HepG2 (cell line): ENCODE data around the gene CDCA5. TPM values are rescaled to one million over a fixed set of nuclear protein-coding genes. Genes with fewer than 3 reads are reported as not detected.

ENCODE experiments used
- CEBPB ChIP-seq: IDR thresholded peaks from 2 replicates; pipeline ENCODE4 v1.6.1; 2011; ENCODE audit warnings: low read depth, low read length, improper control_type of control experiment, borderline replicate concordance
- FOXC1 ChIP-seq: sonication (generic); formaldehyde crosslinking; IDR thresholded peaks from 2 replicates; pipeline ENCODE4 v1.8.0; 2022; ENCODE audit warnings: mild to moderate bottlenecking, missing genetic modification reagents, borderline replicate concordance
- GABPB1 ChIP-seq: IDR thresholded peaks from 2 replicates; pipeline ENCODE4 v1.6.1; 2016; ENCODE audit warnings: mild to moderate bottlenecking, missing genetic modification reagents, moderate library complexity, missing compliant biosample characterization
- KDM2A ChIP-seq: sonication (generic); formaldehyde crosslinking; IDR thresholded peaks from 2 replicates; pipeline ENCODE4 v1.4.0; 2020; ENCODE audit warnings: low read depth, missing genetic modification reagents, borderline replicate concordance
- MED1 ChIP-seq: sonication (generic); formaldehyde crosslinking; IDR thresholded peaks from 2 replicates; pipeline ENCODE4 v1.4.0; 2020; ENCODE audit warnings: missing genetic modification reagents
- POLR2G ChIP-seq: fragments of 200-400 bp; formaldehyde crosslinking; IDR thresholded peaks from 2 replicates; pipeline ENCODE4 v1.6.1; 2018; ENCODE audit warnings: mild to moderate bottlenecking, low read depth, low read length, moderate library complexity
- RAD21 ChIP-seq: fragments of 450-650 bp; formaldehyde crosslinking; IDR thresholded peaks from 2 replicates; pipeline ENCODE4 v1.5.0; 2020; ENCODE audit warnings: mild to moderate bottlenecking
- SETDB1 ChIP-seq: sonication (generic); formaldehyde crosslinking; IDR thresholded peaks from 2 replicates; pipeline ENCODE4 v1.5.1; 2020; ENCODE audit warnings: missing genetic modification reagents, mild to moderate bottlenecking, borderline replicate concordance
- SIN3A ChIP-seq: IDR thresholded peaks from 2 replicates; pipeline ENCODE4 v1.6.1; 2011; ENCODE audit warnings: low read depth, mild to moderate bottlenecking, control low read depth, low read length, borderline replicate concordance
- STAG1 ChIP-seq: sonication (generic); formaldehyde crosslinking; IDR thresholded peaks from 2 replicates; pipeline ENCODE4 v1.4.0; 2020; ENCODE audit warnings: missing genetic modification reagents
- YY1 ChIP-seq: IDR thresholded peaks from 2 replicates; pipeline ENCODE4 v1.6.1; 2011; ENCODE audit warnings: low read length, low read depth, moderate library complexity, mild to moderate bottlenecking; ENCODE audit not compliant: insufficient read depth, insufficient replicate concordance
- ZFP90 ChIP-seq: sonication (generic); formaldehyde crosslinking; IDR thresholded peaks from 2 replicates; pipeline ENCODE4 v1.8.0; 2022; ENCODE audit warnings: missing genetic modification reagents, mild to moderate bottlenecking, inconsistent platforms, borderline replicate concordance
- ZFY ChIP-seq: sonication (generic); formaldehyde crosslinking; IDR thresholded peaks from 2 replicates; pipeline ENCODE4 v1.4.0; 2020; ENCODE audit warnings: missing genetic modification reagents
- ZNF282 ChIP-seq: fragments of 450-650 bp; IDR thresholded peaks from 2 replicates; pipeline ENCODE4 v1.6.1; 2018; ENCODE audit not compliant: partially characterized antibody
- ZNF329 ChIP-seq: sonication (generic); formaldehyde crosslinking; IDR thresholded peaks from 2 replicates; pipeline ENCODE4 v1.9.0; 2021; ENCODE audit warnings: low read depth, mild to moderate bottlenecking, missing genetic modification reagents
- polyA plus RNA-seq, 8 experiments: library from polyadenylated mRNA; depleted of rRNA in 3 of 8; stranded (reverse) in 7 of 8; unstranded in 1 of 8; fragments of >200 nt; fragmentation: Illumina TruSeq in 4 of 8; extraction: Trizol in 4 of 8; gene quantifications; 2 replicates each; pipeline versions ENCODE4 v1.2.1 to v1.2.3, GENCODE V29; 2011 to 2016; ENCODE audit warnings: low read depth in 4 of 8, missing spikeins in 1 of 8, mixed read lengths in 1 of 8; ENCODE audit not compliant: insufficient read depth in 1 of 8
- total RNA-seq, 5 experiments: library from RNA; depleted of rRNA; stranded (reverse); fragments of >200 nt; fragmentation: Illumina TruSeq; extraction: Trizol; gene quantifications; 2 replicates each; pipeline ENCODE4 v1.2.3, GENCODE V29; 2016; ENCODE audit warnings: low read depth in 1 of 5
- TF ChIP-seq, protein P1 (sequence below): sonication (generic); formaldehyde crosslinking; IDR thresholded peaks from 2 replicates; pipeline ENCODE4 v1.4.0; 2020; ENCODE audit warnings: missing genetic modification reagents
- TF ChIP-seq, protein P2 (sequence below): sonication (generic); formaldehyde crosslinking; IDR thresholded peaks from 2 replicates; pipeline ENCODE4 v1.9.0; 2021; ENCODE audit warnings: missing genetic modification reagents, mild to moderate bottlenecking, borderline replicate concordance
- TF ChIP-seq, protein P3 (sequence below): sonication (generic); formaldehyde crosslinking; IDR thresholded peaks from 2 replicates; pipeline ENCODE4 v1.5.1; 2020; ENCODE audit warnings: mild to moderate bottlenecking, missing genetic modification reagents, moderate library complexity
- TF ChIP-seq, protein P4 (sequence below): sonication (generic); formaldehyde crosslinking; IDR thresholded peaks from 2 replicates; pipeline ENCODE4 v1.5.1; 2020; ENCODE audit warnings: missing genetic modification reagents, mild to moderate bottlenecking, borderline replicate concordance
- TF ChIP-seq, protein P5 (sequence below): sonication (generic); formaldehyde crosslinking; IDR thresholded peaks from 2 replicates; pipeline ENCODE4 v1.5.0; 2020; ENCODE audit warnings: mild to moderate bottlenecking, missing genetic modification reagents, borderline replicate concordance

CDCA5 gene
- total and polyA plus RNA-seq, 2 of the 13 experiments (the other 11 are each of a cell fraction or from before 2014, with no cell fraction given): 13.5 to 50.6 TPM

DNA sequence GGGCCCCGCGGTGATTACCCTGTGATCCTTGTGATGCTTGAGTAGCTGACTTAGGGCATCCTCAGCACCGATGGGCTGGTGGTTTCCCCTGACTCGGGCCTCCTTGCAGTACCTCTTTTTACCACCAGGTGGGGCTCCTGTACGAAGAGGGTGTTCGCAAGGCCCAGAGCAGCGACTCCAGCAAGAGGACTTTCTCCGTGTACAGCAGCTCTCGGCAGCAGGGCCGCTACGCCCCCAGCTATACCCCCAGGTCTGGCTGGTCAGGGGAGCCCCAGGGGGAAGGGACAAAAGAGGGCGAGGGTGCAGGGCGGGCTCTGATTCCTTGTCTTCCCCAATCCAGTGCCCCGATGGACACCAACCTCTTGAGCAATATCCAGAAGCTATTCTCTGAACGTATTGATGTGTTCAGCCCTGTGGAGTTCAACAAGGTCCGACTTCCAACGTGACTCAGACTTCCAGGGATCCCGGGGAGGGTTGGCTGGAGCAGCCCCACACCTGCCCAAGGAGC lies 26.6 kb upstream of the CDCA5 start (continued):
- TF ChIP-seq CEBPB (peak; percentile 83), ZNF282 (no peak), RAD21 (peak; percentile 65), STAG1 (CRISPR knock-in tag) (peak; percentile 59), YY1 (peak; percentile 29), GABPB1 (CRISPR knock-in tag) (peak; percentile 37; the same call in 1 of the 2 replicates), ZNF329 (CRISPR knock-in tag) (no peak), SIN3A (peak; percentile 49; the same call in 1 of the 2 replicates), MED1 (0 out of 2 replicates have a peak, but pooled peaks have one; percentile 18), FOXC1 (CRISPR knock-in tag) (peak; percentile 66; the same call in 1 of the 2 replicates), KDM2A (CRISPR knock-in tag) (peak; percentile 82; the same call in 1 of the 2 replicates), POLR2G (peak; percentile 47), ZFP90 (0 out of 2 replicates have a peak, but pooled peaks have one; percentile 36), ZFY (CRISPR knock-in tag) (peak; percentile 49; the same call in 1 of the 2 replicates), SETDB1 (CRISPR knock-in tag) (no peak)
- TF ChIP-seq, protein P1, sequence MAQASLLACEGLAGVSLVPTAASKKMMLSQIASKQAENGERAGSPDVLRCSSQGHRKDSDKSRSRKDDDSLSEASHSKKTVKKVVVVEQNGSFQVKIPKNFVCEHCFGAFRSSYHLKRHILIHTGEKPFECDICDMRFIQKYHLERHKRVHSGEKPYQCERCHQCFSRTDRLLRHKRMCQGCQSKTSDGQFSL: no peak
- TF ChIP-seq, protein P2, sequence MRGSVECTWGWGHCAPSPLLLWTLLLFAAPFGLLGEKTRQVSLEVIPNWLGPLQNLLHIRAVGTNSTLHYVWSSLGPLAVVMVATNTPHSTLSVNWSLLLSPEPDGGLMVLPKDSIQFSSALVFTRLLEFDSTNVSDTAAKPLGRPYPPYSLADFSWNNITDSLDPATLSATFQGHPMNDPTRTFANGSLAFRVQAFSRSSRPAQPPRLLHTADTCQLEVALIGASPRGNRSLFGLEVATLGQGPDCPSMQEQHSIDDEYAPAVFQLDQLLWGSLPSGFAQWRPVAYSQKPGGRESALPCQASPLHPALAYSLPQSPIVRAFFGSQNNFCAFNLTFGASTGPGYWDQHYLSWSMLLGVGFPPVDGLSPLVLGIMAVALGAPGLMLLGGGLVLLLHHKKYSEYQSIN (CRISPR knock-in tag): no peak
- TF ChIP-seq, protein P3, sequence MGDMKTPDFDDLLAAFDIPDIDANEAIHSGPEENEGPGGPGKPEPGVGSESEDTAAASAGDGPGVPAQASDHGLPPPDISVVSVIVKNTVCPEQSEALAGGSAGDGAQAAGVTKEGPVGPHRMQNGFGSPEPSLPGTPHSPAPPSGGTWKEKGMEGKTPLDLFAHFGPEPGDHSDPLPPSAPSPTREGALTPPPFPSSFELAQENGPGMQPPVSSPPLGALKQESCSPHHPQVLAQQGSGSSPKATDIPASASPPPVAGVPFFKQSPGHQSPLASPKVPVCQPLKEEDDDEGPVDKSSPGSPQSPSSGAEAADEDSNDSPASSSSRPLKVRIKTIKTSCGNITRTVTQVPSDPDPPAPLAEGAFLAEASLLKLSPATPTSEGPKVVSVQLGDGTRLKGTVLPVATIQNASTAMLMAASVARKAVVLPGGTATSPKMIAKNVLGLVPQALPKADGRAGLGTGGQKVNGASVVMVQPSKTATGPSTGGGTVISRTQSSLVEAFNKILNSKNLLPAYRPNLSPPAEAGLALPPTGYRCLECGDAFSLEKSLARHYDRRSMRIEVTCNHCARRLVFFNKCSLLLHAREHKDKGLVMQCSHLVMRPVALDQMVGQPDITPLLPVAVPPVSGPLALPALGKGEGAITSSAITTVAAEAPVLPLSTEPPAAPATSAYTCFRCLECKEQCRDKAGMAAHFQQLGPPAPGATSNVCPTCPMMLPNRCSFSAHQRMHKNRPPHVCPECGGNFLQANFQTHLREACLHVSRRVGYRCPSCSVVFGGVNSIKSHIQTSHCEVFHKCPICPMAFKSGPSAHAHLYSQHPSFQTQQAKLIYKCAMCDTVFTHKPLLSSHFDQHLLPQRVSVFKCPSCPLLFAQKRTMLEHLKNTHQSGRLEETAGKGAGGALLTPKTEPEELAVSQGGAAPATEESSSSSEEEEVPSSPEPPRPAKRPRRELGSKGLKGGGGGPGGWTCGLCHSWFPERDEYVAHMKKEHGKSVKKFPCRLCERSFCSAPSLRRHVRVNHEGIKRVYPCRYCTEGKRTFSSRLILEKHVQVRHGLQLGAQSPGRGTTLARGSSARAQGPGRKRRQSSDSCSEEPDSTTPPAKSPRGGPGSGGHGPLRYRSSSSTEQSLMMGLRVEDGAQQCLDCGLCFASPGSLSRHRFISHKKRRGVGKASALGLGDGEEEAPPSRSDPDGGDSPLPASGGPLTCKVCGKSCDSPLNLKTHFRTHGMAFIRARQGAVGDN (CRISPR knock-in tag): peak; percentile 58
- TF ChIP-seq, protein P4, sequence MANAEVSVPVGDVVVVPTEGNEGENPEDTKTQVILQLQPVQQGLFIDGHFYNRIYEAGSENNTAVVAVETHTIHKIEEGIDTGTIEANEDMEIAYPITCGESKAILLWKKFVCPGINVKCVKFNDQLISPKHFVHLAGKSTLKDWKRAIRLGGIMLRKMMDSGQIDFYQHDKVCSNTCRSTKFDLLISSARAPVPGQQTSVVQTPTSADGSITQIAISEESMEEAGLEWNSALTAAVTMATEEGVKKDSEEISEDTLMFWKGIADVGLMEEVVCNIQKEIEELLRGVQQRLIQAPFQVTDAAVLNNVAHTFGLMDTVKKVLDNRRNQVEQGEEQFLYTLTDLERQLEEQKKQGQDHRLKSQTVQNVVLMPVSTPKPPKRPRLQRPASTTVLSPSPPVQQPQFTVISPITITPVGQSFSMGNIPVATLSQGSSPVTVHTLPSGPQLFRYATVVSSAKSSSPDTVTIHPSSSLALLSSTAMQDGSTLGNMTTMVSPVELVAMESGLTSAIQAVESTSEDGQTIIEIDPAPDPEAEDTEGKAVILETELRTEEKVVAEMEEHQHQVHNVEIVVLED: 0 out of 2 replicates have a peak, but pooled peaks have one; percentile 19
- TF ChIP-seq, protein P5, sequence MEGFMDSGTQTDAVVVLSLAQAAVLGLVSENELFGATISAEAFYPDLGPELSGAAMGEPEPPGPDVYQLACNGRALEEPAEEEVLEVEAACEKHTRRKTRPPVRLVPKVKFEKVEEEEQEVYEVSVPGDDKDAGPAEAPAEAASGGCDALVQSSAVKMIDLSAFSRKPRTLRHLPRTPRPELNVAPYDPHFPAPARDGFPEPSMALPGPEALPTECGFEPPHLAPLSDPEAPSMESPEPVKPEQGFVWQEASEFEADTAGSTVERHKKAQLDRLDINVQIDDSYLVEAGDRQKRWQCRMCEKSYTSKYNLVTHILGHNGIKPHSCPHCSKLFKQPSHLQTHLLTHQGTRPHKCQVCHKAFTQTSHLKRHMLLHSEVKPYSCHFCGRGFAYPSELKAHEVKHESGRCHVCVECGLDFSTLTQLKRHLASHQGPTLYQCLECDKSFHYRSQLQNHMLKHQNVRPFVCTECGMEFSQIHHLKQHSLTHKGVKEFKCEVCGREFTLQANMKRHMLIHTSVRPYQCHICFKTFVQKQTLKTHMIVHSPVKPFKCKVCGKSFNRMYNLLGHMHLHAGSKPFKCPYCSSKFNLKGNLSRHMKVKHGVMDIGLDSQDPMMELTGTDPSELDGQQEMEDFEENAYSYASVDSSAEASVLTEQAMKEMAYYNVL: no peak
